Naive B cell (primary cell): ENCODE results near the gene ARHGEF28. TPM values are rescaled to one million over a fixed set of nuclear protein-coding genes. Genes with fewer than 3 reads are reported as not detected.
A peak's percentile ranks its signal among the peaks of the same experiment; 100 is the strongest.

Source experiments
- ATAC-seq, 2 donors: fragments of 150-1000 bp; cut with Tn5 transposase; 2 replicates each; pipeline ENCODE4 v1.10.0; 2021; ENCODE audit warnings: low read depth in 2 of 2, mild to moderate bottlenecking in 2 of 2, moderate library complexity in 2 of 2
- DNase-seq: peaks from one replicate; pipeline ENCODE4 v3.0.0; 2022
- H3K27ac Mint-ChIP-seq, 6 donors: one replicate each; pipeline ENCODE4 v1.8.0; 2020 to 2022; ENCODE audit warnings: mild to moderate bottlenecking in 6 of 6, mixed read lengths in 6 of 6, moderate library complexity in 5 of 6, inconsistent platforms in 2 of 6
- H3K27me3 Mint-ChIP-seq, 3 donors: one replicate each; pipeline ENCODE4 v1.8.0; 2021 to 2022; ENCODE audit warnings: mixed read lengths in 3 of 3, mild to moderate bottlenecking in 1 of 3
- H3K36me3 Mint-ChIP-seq, 2 donors: one replicate each; pipeline ENCODE4 v1.8.0; 2020 to 2022; ENCODE audit warnings: mixed read lengths in 2 of 2, inconsistent platforms in 1 of 2, mild to moderate bottlenecking in 1 of 2
- H3K4me1 Mint-ChIP-seq, 3 donors: one replicate each; pipeline ENCODE4 v1.8.0; 2020 to 2022; ENCODE audit warnings: mixed read lengths in 3 of 3, inconsistent platforms in 1 of 3, mild to moderate bottlenecking in 1 of 3, moderate library complexity in 1 of 3
- H3K4me3 Mint-ChIP-seq, 8 donors: one replicate each; pipeline ENCODE4 v1.8.0; 2020 to 2022; ENCODE audit warnings: mild to moderate bottlenecking in 8 of 8, mixed read lengths in 8 of 8, moderate library complexity in 8 of 8, inconsistent platforms in 2 of 8
- H3K9me3 Mint-ChIP-seq, 7 donors: one replicate each; pipeline ENCODE4 v1.8.0; 2020 to 2022; ENCODE audit warnings: mixed read lengths in 7 of 7, mild to moderate bottlenecking in 5 of 7, inconsistent platforms in 2 of 7, moderate library complexity in 1 of 7
- polyA plus RNA-seq, 6 donors: library from polyadenylated mRNA; unstranded; fragments of 300-500 nt; fragmentation: Illumina TruSeq; gene quantifications; one replicate each; pipeline ENCODE4 v1.2.3, GENCODE V29; 2021; ENCODE audit warnings: low read depth in 6 of 6

ARHGEF28 gene, protein sequence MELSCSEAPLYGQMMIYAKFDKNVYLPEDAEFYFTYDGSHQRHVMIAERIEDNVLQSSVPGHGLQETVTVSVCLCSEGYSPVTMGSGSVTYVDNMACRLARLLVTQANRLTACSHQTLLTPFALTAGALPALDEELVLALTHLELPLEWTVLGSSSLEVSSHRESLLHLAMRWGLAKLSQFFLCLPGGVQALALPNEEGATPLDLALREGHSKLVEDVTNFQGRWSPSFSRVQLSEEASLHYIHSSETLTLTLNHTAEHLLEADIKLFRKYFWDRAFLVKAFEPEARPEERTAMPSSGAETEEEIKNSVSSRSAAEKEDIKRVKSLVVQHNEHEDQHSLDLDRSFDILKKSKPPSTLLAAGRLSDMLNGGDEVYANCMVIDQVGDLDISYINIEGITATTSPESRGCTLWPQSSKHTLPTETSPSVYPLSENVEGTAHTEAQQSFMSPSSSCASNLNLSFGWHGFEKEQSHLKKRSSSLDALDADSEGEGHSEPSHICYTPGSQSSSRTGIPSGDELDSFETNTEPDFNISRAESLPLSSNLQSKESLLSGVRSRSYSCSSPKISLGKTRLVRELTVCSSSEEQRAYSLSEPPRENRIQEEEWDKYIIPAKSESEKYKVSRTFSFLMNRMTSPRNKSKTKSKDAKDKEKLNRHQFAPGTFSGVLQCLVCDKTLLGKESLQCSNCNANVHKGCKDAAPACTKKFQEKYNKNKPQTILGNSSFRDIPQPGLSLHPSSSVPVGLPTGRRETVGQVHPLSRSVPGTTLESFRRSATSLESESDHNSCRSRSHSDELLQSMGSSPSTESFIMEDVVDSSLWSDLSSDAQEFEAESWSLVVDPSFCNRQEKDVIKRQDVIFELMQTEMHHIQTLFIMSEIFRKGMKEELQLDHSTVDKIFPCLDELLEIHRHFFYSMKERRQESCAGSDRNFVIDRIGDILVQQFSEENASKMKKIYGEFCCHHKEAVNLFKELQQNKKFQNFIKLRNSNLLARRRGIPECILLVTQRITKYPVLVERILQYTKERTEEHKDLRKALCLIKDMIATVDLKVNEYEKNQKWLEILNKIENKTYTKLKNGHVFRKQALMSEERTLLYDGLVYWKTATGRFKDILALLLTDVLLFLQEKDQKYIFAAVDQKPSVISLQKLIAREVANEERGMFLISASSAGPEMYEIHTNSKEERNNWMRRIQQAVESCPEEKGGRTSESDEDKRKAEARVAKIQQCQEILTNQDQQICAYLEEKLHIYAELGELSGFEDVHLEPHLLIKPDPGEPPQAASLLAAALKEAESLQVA (N-terminal part only)
- polyA plus RNA-seq = not detected

- H3K27me3 Mint-ChIP-seq = peaks cover 31 to 50% (median 47%) of the 10 kb centered on the region in 3 donors
Measured at GRCh38 chr5:73625944-73626811, at the start of gene ARHGEF28. Gene ARHGEF28 (plus strand): TSS chr5:73626196. CDS start chr5:73684852, 58,656 bp downstream.

DNA sequence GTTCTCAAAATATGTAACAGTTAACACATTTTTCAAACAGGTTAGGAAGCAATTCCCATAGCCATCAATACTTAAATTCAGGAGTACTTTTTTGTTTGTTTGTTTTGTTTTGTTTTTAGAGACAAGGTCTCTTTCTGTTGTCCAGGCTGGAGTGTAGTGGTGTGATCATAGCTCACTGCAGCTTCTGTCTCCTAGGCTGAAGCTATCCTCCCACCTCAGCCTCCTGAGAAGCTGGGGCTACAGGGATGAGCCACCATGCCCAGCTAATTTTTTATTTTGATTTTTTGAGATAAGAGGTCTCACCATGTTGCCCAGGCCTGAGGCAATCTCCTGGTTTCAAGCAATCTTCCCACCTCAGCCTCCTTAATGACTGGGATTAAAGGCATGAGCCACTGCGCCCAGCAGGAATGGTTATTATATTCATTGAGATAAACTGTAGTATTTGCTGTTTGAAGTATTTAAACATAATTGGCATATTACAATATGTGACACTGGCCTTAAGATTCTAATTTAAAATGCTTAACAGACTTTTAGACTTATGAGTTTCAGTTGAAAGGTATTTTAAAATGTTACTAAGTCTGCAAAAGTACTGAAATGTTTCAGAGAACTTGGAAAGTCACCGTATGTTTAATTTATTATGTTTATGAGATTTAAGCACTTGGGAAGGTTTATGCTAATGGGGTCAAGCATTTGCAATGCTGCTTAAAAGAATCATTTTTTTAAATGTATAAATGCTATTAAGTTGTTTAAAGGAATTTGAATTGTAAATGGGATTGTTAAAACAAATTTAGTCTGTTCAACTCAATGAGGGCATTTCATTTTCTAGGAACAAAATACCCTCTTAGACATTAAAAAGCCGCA lies 43.5 kb upstream of the ARHGEF28 start:
- Mint-ChIP-seq H3K4me3 (no peak overlapping the region), H3K36me3 (peaks cover 21 to 23% of the 10 kb centered on the region in 2 donors), H3K27me3 (no peaks in the 10 kb centered on the region), H3K4me1 (no peaks in the 10 kb centered on the region), H3K27ac (no peak overlapping the region), H3K9me3 (no peaks in the 10 kb centered on the region)
- ATAC-seq (no peak), DNase-seq (no peak)

More at GRCh38 chr5:73625944-73626811, at the start of gene ARHGEF28:
- no peaks in the 10 kb centered on the region for H3K36me3 Mint-ChIP-seq
- H3K4me1 Mint-ChIP-seq = peaks cover 0 to 10% (median 0%) of the 10 kb centered on the region in 3 donors
- no peak within 1 kb of the TSS for H3K27ac Mint-ChIP-seq
- H3K4me3 Mint-ChIP-seq = peak within 1 kb of the TSS; percentile 23 to 86 (median 72)
- peak; percentile 27 to 35 for ATAC-seq
- no peaks in the 10 kb centered on the region for H3K9me3 Mint-ChIP-seq
- no peak for DNase-seq

GRCh38 chr5:73587923-73588322 lies 38.1 kb upstream of the ARHGEF28 start:
- Mint-ChIP-seq H3K27me3 (no peaks in the 10 kb centered on the region), H3K4me3 (no peak overlapping the region), H3K9me3 (no peaks in the 10 kb centered on the region), H3K4me1 (no peaks in the 10 kb centered on the region), H3K36me3 (no peaks in the 10 kb centered on the region), H3K27ac (no peak overlapping the region)
- ATAC-seq = no peak
- DNase-seq = no peak

DNA sequence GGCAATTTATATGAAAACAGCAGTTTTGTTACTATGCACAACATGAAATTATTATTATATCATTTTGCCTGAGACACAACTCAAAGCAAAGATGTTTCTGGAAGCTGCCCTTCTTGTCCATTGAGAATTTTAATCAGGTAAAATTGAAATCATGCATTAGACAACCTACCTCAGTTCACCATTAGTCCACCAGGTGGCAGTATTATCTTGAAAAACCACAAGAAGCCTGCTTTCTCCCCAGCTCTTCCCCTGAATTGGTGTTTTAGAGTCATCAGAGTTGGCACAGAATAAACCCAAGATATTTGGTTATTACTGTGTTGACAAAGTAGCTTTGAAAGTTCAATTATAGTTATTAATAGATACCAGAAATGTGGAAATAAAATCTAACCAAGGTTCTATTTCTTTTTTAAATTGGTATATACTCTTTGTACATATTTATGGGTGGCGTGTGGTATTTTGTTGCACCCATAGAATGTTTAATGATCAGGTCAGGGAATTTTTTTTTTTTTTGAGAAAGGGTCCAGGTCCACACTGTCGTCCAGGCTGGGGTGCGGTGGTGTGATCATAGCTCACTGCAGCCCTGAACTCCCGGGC lies 34.8 kb upstream of the ARHGEF28 start:
- Mint-ChIP-seq H3K4me3 (no peak overlapping the region), H3K36me3 (no peaks in the 10 kb centered on the region), H3K9me3 (no peaks in the 10 kb centered on the region), H3K4me1 (no peaks in the 10 kb centered on the region), H3K27ac (peak overlapping the region in 1 of 6 donors; percentile 8), H3K27me3 (no peaks in the 10 kb centered on the region)
- ATAC-seq = peak; percentile 42 to 61
- DNase-seq = peak; percentile 54

- no peak overlapping the region for H3K4me3 Mint-ChIP-seq
Measured at GRCh38 chr5:73591698-73592501, 34.1 kb upstream of the ARHGEF28 start.

GRCh38 chr5:73592551-73592950 lies 33.4 kb upstream of the ARHGEF28 start:
- no peaks in the 10 kb centered on the region for H3K4me1 Mint-ChIP-seq
- no peaks in the 10 kb centered on the region for H3K36me3 Mint-ChIP-seq
- no peaks in the 10 kb centered on the region for H3K27me3 Mint-ChIP-seq
- H3K27ac Mint-ChIP-seq = no peak overlapping the region
- DNase-seq (no peak), ATAC-seq (no peak)
- no peak overlapping the region for H3K4me3 Mint-ChIP-seq
- no peaks in the 10 kb centered on the region for H3K9me3 Mint-ChIP-seq

More at GRCh38 chr5:73591698-73592501, 34.1 kb upstream of the ARHGEF28 start:
- no peak for ATAC-seq
- Mint-ChIP-seq H3K27me3 (no peaks in the 10 kb centered on the region), H3K4me1 (no peaks in the 10 kb centered on the region), H3K36me3 (no peaks in the 10 kb centered on the region), H3K27ac (peak overlapping the region in 1 of 6 donors; percentile 7), H3K9me3 (no peaks in the 10 kb centered on the region)
- no peak for DNase-seq

DNA sequence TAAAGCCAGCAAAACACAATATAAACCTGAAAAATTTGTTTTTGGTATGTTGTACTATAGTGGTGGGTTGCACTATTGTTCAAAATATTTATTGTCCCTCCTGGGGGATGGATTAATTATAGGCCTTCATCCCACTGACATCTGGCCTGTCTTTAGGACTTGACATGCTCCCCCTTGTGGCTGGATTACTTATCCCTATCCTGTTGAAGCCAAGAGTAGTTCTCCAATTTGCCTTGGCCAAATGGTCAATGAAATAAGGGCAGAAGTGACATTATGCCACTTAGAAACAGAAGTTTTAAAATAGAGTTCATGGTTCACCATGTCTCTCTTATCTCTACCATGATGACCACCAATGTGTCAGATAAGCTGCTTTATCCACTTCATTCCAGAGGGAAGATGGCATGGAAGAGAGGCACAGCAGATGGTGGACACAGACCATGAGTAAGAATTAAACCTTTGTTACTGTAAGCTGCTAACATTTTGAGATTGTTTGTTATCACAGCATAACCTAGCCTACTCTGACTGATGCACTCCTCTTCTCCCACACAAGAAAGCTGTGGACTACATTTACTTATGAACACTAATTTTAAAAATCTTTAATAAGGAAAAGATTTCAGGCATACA lies 29.2 kb upstream of the ARHGEF28 start:
- Mint-ChIP-seq H3K4me3 (no peak overlapping the region), H3K9me3 (peaks cover 1 to 8% (median 4%) of the 10 kb centered on the region in 7 donors), H3K27ac (no peak overlapping the region), H3K36me3 (peaks cover 2 to 4% of the 10 kb centered on the region in 2 donors), H3K4me1 (no peaks in the 10 kb centered on the region), H3K27me3 (peaks cover 9 to 19% (median 16%) of the 10 kb centered on the region in 3 donors)
- ATAC-seq = no peak
- DNase-seq = no peak

DNA sequence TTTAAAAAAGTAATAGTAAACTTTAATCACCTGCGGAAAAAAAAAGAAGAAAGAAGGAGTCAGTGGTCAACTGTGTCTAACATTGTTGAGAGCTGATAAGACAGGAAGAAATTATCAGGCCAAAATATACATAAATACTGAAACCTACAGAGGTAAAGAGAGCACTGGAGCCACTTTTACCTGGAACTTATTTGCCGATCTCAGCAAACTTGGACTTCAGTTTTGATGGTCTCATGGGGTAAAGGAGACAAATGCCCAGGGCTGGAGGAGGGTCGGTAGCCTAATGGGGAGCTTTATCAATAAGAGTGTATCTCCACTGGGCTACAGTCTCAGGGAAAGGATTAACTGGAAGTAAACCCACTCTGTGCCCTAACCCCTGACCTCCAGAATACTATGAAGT lies 26.6 kb upstream of the ARHGEF28 start:
- H3K9me3 Mint-ChIP-seq = peaks cover 1 to 13% (median 8%) of the 10 kb centered on the region in 7 donors
- no peak overlapping the region for H3K4me3 Mint-ChIP-seq
- no peak for ATAC-seq
- peak overlapping the region in 1 of 6 donors; percentile 44 for H3K27ac Mint-ChIP-seq
- peaks cover 9 to 19% (median 18%) of the 10 kb centered on the region in 3 donors for H3K27me3 Mint-ChIP-seq
- no peak for DNase-seq
- H3K4me1 Mint-ChIP-seq = no peaks in the 10 kb centered on the region
- H3K36me3 Mint-ChIP-seq = peaks cover 4 to 7% of the 10 kb centered on the region in 2 donors

DNA sequence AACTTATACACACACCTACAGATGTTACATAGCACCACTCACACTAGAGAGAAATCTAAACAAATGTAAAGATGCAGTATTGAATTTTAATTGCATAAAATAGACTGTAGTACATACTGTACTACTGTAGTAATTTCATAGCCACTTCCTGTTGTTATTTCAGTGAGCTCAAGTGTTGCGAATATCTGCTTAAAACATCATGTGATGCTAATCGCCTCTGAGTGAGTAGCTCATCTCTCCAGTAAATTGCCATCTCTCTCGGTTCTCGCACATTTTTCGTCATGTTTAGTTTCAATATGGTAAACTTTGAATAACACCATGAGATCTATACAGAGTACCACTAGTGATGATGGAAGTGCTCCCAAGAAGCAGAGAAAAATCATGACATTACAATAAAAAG lies 22.0 kb upstream of the ARHGEF28 start:
- peaks cover 1 to 13% (median 8%) of the 10 kb centered on the region in 7 donors for H3K9me3 Mint-ChIP-seq
- peaks cover 11 to 26% (median 12%) of the 10 kb centered on the region in 3 donors for H3K27me3 Mint-ChIP-seq
- ATAC-seq (no peak), DNase-seq (no peak)
- peaks cover 4 to 7% of the 10 kb centered on the region in 2 donors for H3K36me3 Mint-ChIP-seq
- no peaks in the 10 kb centered on the region for H3K4me1 Mint-ChIP-seq
- H3K4me3 Mint-ChIP-seq = no peak overlapping the region
- H3K27ac Mint-ChIP-seq = no peak overlapping the region

- Mint-ChIP-seq H3K27me3 (peaks cover 5 to 23% (median 5%) of the 10 kb centered on the region in 3 donors), H3K9me3 (peaks cover 1 to 13% (median 8%) of the 10 kb centered on the region in 7 donors), H3K27ac (peak overlapping the region in 2 of 6 donors; percentile 8 to 86), H3K4me1 (no peaks in the 10 kb centered on the region), H3K36me3 (peaks cover 4 to 7% of the 10 kb centered on the region in 2 donors), H3K4me3 (no peak overlapping the region)
- no peak for DNase-seq
- ATAC-seq = no peak
Measured at GRCh38 chr5:73605223-73606087, 20.5 kb upstream of the ARHGEF28 start.
